COLO668 (cell line): ENCODE results near the gene TGM6.

Experiments
- DNase-seq: peaks from one replicate; lab custom pipeline; 2025; ENCODE audit not compliant: unreplicated experiment; lab: John Stamatoyannopoulos, UW

Gene TGM6

DNA sequence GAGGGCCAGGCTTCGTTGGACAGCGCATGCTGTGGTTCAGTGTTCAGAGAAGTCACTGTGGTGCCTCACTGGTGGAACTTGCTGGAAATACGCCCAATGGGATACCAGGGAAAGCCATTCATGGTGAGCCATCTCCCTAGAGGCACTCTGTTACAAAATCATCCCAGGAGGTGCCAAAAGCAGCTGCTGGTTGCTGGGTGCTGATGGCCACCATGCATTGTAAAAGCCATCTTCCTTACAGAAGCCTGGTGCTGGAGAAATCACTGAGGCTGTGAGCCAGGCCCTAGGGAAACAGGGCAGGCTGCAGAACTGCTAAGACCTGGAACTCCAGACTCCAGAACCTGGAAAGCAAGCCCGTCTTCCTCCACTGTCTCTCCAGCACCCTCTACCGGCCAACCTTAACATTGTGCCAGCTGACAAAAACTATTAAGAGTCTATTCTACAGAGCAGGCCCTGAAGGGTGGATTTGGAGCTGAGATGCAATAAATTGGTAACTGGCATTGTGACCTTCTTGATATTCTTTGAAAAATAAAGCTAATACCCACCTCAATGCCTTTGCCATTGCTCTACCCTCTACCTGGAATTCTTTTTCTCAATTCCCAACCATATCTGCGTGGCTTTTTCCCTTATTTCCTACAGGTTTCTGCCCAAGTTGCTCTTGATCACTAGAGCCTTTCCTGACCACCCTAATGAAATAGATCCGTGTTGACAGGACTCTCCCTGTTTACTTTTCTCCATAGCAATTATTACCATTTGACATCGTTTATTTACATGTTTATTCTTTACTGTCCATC is 71.4 kb downstream of the TGM6 start:
- peak; percentile 76 for DNase-seq

- no peak for DNase-seq
Observed at GRCh38 chr20:2453792-2454191, 73.1 kb downstream of the TGM6 start.

- DNase-seq = no peak
Observed at GRCh38 chr20:2455771-2456497, 75.2 kb downstream of the TGM6 start.

- no peak for DNase-seq
Observed at GRCh38 chr20:2458919-2459499, 78.3 kb downstream of the TGM6 start.

DNA sequence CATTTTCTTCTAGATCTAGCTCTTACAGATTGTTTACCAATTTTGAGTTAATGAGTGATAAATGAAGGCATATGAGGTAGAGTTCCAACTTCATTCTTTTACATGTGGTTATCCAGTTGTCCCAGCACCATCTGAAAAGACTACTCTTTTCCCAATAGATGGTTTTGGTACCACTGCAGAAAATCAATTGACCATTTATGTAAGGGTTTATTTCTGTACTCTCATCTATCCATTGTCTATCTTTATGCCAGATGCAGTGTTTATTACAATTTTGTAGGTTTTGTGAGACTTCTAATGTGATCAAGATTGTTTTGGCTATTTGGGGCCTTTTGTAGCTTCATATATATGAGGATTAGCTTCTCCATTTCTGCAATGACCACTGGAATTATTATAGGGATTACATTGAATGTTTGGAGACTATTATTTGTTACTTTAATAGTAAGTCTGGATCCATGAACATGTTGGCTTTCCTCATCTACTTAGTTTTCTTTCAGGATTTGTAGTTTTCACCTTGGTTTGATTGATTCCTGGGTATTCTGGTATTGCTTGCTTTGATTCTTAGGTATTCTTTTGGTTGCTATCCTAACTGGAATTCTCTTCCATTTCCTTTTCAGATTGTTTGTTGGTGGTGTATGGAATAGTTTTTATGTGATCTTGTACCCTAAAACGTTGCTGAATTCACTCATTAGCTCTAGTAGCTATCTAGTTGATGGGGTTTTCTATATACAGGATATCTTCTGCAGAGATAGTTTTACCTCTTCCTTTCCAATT is 79.5 kb downstream of the TGM6 start:
- no peak for DNase-seq

DNA sequence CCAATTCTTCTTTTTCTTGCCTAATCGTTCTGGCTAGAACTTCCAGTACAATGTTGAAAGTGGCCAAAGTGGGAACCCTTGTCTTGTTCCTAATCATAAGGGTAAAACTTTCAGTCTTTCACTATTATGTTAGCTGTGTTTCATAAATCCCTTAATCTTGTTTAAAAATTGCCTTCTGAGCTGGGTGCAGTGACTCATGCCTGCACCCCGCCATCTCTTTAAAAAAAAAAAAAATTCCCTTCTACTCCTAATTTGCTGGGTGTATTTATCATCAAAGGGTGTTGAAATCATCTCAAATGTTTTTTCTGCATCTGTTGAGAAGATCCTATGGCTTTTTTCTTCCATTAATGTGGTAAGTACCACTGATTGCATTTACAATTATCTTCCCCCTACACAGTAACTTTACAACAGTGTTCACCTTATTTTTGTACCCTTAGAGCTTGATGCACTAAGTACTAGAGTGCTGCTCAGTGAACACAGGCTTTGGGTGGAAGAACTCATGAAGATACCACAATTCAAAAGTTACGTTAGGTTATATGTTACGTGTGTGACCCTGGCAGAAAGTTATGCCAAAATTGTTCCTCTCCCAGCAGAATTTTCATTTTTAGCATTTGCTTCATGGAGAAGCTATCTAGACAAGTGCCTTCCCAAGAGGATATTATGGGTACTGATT is 80.2 kb downstream of the TGM6 start:
- no peak for DNase-seq

DNA sequence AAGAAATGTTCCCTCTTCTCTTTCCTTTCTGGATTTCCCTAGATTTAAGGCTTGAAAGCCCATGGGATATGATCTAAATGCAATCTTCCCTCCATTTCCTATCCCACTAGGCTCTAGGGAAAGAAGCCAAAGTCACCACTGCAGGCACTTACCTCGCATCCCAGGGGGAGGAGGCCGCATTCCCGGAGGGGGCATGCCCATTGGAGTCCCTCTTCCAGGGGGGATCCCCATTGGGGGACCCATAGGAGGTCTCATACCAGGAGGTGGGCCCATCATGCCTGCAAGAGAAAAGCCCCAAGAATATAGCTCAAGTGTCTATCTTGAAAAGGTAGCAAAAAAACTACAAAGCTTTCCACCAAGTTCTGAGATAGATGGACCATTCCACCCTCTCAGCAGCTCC is 81.8 kb downstream of the TGM6 start:
- no peak for DNase-seq

- DNase-seq = no peak
Observed at GRCh38 chr20:2463616-2464365, 83.1 kb downstream of the TGM6 start.

DNA sequence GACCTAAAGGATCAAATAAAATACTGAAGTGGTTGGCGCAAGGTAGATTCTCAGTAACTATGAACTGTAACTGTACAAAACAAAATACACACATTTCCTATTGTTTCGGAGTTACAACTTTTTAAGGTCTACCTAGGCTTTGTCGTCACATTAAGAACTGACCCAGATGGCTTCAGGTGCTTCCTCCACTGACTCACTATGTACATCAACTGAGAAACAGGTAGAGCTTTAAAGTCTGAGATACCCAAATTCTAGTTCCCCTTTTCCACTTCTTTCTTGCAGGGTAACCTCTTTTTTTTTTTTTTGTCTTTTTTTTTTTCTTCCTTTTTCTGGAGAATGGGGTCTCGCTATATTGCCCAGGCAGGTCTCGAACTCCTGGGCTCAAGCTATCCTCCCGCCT is 84.4 kb downstream of the TGM6 start:
- no peak for DNase-seq

DNA sequence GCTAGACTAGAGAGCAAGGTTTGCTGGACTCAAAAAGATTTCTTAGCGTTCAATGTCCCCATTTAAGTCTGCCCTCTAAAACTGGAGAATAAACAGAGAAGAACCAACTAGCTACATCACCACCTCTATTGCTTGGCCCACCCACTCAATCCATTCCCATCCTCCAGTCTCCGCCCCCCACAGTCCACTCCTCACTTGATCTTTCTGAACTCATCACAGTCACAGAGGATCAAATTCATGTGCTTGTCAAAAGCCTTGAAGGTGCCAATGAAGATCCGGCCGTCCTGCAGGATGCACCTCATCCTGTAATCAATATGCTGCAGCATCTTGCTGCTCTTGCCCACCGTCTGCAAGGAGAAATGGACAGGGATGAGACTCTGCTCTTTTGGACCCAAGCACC is 86.7 kb downstream of the TGM6 start:
- no peak for DNase-seq

GRCh38 chr20:2468581-2469407 is 88.1 kb downstream of the TGM6 start:
- DNase-seq = no peak

DNA sequence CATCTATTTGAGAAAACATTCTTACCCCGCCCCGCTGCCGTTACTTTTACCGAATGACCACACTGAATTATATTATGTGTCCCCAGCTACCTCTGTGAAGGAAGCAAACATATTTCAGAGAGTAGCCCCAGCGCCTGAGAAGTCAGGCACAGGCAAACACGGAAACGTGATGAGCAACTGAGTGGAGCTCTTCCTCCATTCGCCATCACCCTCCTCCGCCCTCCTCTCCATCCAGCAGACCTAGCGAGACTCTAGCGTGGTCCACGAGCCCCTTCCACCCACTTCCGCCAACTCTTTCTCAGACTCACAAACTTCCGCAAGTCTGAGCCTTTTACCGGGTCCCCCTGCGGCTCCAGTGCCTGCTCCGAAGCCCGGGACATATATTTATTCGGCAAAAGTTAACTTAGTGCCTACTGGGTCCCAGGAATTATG is 89.3 kb downstream of the TGM6 start:
- peak; percentile 68 for DNase-seq

- DNase-seq = peak; percentile 98
Observed at GRCh38 chr20:2470423-2471193, 89.9 kb downstream of the TGM6 start, which contains the start of gene SNRPB. TSS of gene SNRPB (minus strand) at chr20:2470789. CDS start at chr20:2470690, 99 bp downstream.

DNA sequence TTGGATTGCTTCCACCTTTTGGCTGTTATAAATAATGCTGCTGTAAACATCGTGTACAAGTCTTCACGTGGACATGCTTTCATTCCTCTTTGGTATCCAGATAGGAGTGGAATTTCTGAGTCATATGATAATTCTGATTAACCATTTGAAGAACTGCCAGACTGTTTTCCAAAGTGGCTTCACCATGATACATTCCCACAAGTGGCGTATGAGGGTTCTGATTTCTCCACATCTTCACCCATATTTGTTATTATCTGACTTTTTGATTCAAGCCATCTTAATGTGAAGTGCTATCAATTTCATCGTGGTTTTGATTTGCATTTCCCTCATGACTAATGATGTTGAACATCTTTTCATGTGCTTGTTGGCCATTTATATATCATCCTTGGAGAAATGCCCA is 92.8 kb downstream of the TGM6 start:
- DNase-seq = no peak

- no peak for DNase-seq
Observed at GRCh38 chr20:2475850-2476741, 95.4 kb downstream of the TGM6 start.

- DNase-seq = no peak
Observed at GRCh38 chr20:2476742-2477615, 96.3 kb downstream of the TGM6 start.
